Esophagus muscularis mucosa (tissue), 4 donors: ENCODE measurements around the gene POU3F1. TPM values are rescaled to one million over a fixed set of nuclear protein-coding genes. Genes with fewer than 3 reads are reported as not detected.

Experiments
- DNase-seq: peaks from one replicate; pipeline ENCODE4 v3.0.0-alpha.2; 2017; ENCODE audit errors: extremely low spot score
- H3K27ac ChIP-seq, 4 donors: fragments of 200-600 bp; sonication (generic); replicated peaks in 1 of 4; 1 replicate in 3 of 4; 2 replicates in 1 of 4; pipeline ENCODE4 v1.5.1; 2016 to 2019; ENCODE audit warnings: mild to moderate bottlenecking in 1 of 4
- H3K27me3 ChIP-seq, 4 donors: fragments of 200-600 bp; sonication (generic); one replicate each; pipeline versions ENCODE4 v1.5.1 to v1.6.0; 2016 to 2019
- H3K36me3 ChIP-seq, 4 donors: fragments of 200-600 bp; sonication (generic); one replicate each; pipeline ENCODE4 v1.5.1; 2016 to 2019
- H3K4me1 ChIP-seq, 4 donors: fragments of 200-600 bp; sonication (generic); one replicate each; pipeline ENCODE4 v1.5.1; 2016 to 2019
- H3K4me3 ChIP-seq, 4 donors: fragments of 200-600 bp; sonication (generic); 1 replicate in 2 of 4; 2 replicates in 2 of 4; pipeline ENCODE4 v1.5.1; 2016 to 2019; ENCODE audit warnings: mild to moderate bottlenecking in 4 of 4, moderate library complexity in 1 of 4
- H3K9me3 ChIP-seq, 4 donors: fragments of 200-600 bp; sonication (generic); 1 replicate in 3 of 4; 2 replicates in 1 of 4; pipeline ENCODE4 v1.5.1; 2016 to 2019
- EP300 ChIP-seq: sonication (generic); formaldehyde crosslinking; IDR thresholded peaks from one replicate; pipeline ENCODE4 v1.6.1; 2017; ENCODE audit warnings: antibody characterized with exemption
- POLR2A ChIP-seq: fragments of 450-650 bp; IDR thresholded peaks from one replicate; pipeline ENCODE4 v1.6.1; 2017; ENCODE audit warnings: antibody characterized with exemption, moderate library complexity, mild to moderate bottlenecking, low read depth
- POLR2AphosphoS5 ChIP-seq, 2 donors: sonication (generic); formaldehyde crosslinking; IDR thresholded peaks; one replicate each; pipeline ENCODE4 v1.6.1; 2017; ENCODE audit warnings: antibody characterized with exemption in 2 of 2
- WGBS: methylation state at CpG from one replicate; pipeline ENCODE4 v1.1.5; 2018; 5-methylcytosine and 5-hydroxymethylcytosine counted together
- intact Hi-C: fragments of 100-400 bp; cut with DNase I; formaldehyde crosslinking; loops from one replicate; pipeline ENCODE4 v1.15.1; 2023
- total RNA-seq, 4 donors: library from RNA; depleted of rRNA; stranded (reverse); fragments of >200 nt; gene quantifications; one replicate each; pipeline versions ENCODE4 v1.1.0 to v1.2.1, GENCODE V29; 2016
- TF ChIP-seq, protein P1 (sequence below), 3 experiments: fragments of 200-600 bp in 2 of 3; fragments of 450-650 bp in 1 of 3; sonication (generic) in 2 of 3; IDR thresholded peaks; one replicate each; pipeline ENCODE4 v1.5.1; 2017 to 2019; ENCODE audit warnings: antibody characterized with exemption in 3 of 3, mild to moderate bottlenecking in 2 of 3, moderate library complexity in 1 of 3

POU3F1 gene
- total RNA-seq, 4 donors from 2014 or later = 0.29 to 1.3 (median 0.33) TPM; not detected in 1

DNA sequence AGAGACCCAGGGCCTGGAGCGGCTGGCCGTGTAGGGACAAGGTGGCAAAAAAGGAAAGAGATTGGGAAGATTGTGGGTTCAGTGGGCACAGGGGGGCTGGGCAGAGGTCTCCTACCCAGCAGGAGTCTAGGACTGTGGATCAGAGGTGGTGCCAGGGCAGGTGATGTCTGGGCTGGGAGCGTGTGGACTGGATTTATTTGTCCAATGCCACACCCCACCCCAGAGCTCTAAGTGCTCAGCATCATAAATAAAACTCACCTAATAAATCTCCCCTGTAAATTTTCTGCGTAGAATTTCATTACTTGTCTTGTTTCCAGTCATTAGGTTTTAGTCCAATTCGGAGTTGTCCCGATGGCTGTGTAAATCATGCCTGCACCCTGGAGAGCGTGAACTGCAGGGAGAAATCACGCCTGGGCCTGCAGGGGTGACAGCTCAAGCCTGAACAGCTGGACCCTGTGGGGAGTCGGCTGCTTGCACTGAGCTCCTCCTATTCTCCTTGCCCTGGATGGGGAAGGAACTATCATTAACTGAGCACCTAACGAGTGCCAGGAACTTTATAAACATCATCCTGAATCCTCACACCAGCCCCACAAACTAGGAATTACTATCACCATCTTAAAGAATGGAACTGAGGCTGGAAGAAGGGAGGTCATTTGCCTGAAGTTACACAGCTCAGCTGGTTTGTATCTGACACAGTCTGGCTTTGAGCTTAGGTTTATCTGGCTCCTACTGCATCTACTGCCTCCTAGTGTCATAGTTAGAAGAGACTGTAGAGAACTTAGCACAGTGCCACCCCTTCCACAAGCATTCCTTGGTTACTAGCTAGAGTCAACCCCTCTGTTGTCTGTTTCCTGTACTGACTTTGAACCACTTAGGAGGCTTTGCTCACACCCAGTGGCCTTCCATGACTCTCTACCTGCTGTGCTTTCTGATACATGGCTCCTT, 25.0 kb upstream of the POU3F1 start:
- 58% methylated on average over 10 of the region's 10 CpGs for WGBS
- no peak overlapping the region for H3K27ac ChIP-seq
- no peaks in the 10 kb centered on the region for H3K9me3 ChIP-seq
- intact Hi-C loops = no loop called here
- TF ChIP-seq, protein P1, sequence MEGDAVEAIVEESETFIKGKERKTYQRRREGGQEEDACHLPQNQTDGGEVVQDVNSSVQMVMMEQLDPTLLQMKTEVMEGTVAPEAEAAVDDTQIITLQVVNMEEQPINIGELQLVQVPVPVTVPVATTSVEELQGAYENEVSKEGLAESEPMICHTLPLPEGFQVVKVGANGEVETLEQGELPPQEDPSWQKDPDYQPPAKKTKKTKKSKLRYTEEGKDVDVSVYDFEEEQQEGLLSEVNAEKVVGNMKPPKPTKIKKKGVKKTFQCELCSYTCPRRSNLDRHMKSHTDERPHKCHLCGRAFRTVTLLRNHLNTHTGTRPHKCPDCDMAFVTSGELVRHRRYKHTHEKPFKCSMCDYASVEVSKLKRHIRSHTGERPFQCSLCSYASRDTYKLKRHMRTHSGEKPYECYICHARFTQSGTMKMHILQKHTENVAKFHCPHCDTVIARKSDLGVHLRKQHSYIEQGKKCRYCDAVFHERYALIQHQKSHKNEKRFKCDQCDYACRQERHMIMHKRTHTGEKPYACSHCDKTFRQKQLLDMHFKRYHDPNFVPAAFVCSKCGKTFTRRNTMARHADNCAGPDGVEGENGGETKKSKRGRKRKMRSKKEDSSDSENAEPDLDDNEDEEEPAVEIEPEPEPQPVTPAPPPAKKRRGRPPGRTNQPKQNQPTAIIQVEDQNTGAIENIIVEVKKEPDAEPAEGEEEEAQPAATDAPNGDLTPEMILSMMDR (IDR thresholded peaks at IDR 0.05) = peak in 1 of 3 experiments; percentile 11
- TF ChIP-seq POLR2A = no peak
- H3K4me3 ChIP-seq = no peak overlapping the region
- no peak for DNase-seq
- H3K27me3 ChIP-seq = peaks cover 0 to 73% (median 2%) of the 10 kb centered on the region in 4 donors
- H3K36me3 ChIP-seq = no peaks in the 10 kb centered on the region
- H3K4me1 ChIP-seq = no peaks in the 10 kb centered on the region

GRCh38 chr1:38068980-38069340, 22.4 kb upstream of the POU3F1 start:
- no peaks in the 10 kb centered on the region for H3K36me3 ChIP-seq
- peaks cover 0 to 54% (median 2%) of the 10 kb centered on the region in 4 donors for H3K27me3 ChIP-seq
- 94% methylated on average over 2 of the region's 3 CpGs for WGBS
- TF ChIP-seq EP300 (no peak), POLR2AphosphoS5 (IDR thresholded peaks at IDR 0.05) (no peak), POLR2A (no peak)
- TF ChIP-seq, protein P1 (IDR thresholded peaks at IDR 0.05) = no peak
- H3K4me3 ChIP-seq = no peak overlapping the region
- no peaks in the 10 kb centered on the region for H3K4me1 ChIP-seq
- no peak for DNase-seq
- no peak overlapping the region for H3K27ac ChIP-seq
- no peaks in the 10 kb centered on the region for H3K9me3 ChIP-seq
- intact Hi-C loops = no loop called here

DNA sequence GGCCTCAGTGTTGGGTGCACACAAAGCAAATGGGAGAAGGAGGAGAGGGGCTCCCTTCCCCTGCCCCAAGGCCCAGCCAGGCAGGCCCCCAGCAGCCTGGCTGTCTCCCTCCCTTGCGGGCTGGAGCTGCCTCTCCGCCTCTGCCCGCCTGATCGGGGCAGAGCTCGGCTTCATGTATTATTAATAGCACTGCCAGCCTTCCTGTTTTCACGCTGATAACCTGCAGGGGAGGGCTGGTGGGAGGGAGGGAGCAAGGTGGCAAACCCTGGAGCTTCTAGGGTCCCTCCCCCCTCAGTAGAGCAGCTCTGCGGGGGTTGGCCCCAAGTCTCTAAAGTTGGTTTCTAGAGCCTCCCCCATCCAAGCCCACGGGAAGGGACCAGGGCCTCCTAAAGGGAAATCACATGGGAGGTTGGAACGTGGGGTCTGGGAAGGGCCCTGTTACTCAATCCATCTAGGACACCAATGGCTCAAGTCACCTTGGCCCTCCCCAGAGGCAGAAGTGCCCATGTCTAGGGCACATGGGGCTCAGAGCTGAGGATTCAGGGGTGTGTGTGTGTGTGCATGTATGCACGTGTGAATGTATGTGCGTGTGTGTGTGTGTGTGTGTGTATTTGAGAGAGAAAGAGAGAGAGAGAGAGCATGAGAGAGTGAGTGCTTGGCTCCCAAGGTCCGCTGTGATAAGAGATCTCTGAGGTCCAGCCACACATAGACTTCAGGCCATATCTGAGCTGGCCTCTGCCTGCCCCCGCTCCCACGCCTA, 21.8 kb upstream of the POU3F1 start:
- Histone ChIP-seq H3K9me3 (no peaks in the 10 kb centered on the region), H3K4me3 (no peak overlapping the region), H3K36me3 (no peaks in the 10 kb centered on the region), H3K4me1 (no peaks in the 10 kb centered on the region), H3K27ac (no peak overlapping the region), H3K27me3 (peaks cover 0 to 49% (median 2%) of the 10 kb centered on the region in 4 donors)
- intact Hi-C loops = no loop called here
- DNase-seq = no peak
- 60% methylated on average over 13 of the region's 14 CpGs for WGBS
- TF ChIP-seq POLR2A (no peak), EP300 (no peak), POLR2AphosphoS5 (IDR thresholded peaks at IDR 0.05) (no peak)
- TF ChIP-seq, protein P1 (IDR thresholded peaks at IDR 0.05) = no peak

DNA sequence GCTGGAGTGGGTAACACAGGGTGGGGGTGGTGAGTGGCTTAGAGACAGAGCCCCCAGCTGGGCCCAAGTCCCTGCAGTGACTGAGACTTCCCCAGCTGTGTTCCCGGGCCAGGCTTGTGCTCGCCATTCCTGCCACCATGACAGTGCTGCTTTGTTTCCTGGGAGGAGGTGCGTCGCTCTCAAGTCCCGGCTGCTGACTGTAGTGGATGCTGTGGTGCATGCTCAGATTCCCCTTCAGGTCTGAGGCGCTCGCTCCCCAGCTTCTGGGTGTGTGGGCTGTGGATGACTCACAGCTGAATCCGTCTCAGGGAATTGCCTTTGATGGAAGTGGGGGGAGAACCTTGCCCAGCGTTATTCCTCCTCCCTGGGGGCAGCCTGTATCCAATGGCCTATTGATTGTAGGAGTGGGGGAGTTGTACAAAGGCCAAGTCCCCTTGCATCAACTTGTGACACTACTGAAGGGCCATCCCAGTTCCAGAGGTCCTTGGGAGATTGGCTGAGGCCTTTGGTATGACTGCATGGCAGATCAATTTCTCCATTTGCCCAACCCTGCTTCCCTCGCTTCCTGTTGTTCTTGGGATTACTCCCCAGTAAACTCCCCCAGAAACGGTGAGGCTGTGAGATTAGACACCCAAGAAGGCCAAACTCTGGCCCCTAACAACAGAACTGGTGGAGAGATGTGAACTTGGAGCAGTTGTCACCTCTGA, 17.8 kb upstream of the POU3F1 start:
- Histone ChIP-seq H3K4me1 (no peaks in the 10 kb centered on the region), H3K27ac (no peak overlapping the region), H3K36me3 (no peaks in the 10 kb centered on the region), H3K27me3 (peaks cover 0 to 28% (median 0%) of the 10 kb centered on the region in 4 donors), H3K4me3 (no peak overlapping the region), H3K9me3 (no peaks in the 10 kb centered on the region)
- intact Hi-C loops = no loop called here
- no peak for TF ChIP-seq EP300
- no peak for TF ChIP-seq POLR2AphosphoS5 (IDR thresholded peaks at IDR 0.05)
- TF ChIP-seq, protein P1 (IDR thresholded peaks at IDR 0.05) = no peak
- no peak for TF ChIP-seq POLR2A
- no peak for DNase-seq
- WGBS = 59% methylated on average over 7 of the region's 11 CpGs
